D721Med (cell line): ENCODE measurements around the gene UNG.

Experiments used
- DNase-seq: peaks from one replicate; pipeline ENCODE4 v3.0.0; 2011; ENCODE audit warnings: low spot score; ENCODE audit not compliant: insufficient read length
- FAIRE-seq: peaks from 2 replicates; lab custom pipeline; 2011; peaks lifted over from hg19 to GRCh38; lab: Jason Lieb, UNC
- TF ChIP-seq, protein P1 (sequence below): IDR thresholded peaks from 2 replicates; pipeline ENCODE4 v1.5.1; 2012; ENCODE audit warnings: mild to moderate bottlenecking, control low read depth; ENCODE audit not compliant: insufficient read depth; ENCODE audit errors: missing control alignments

UNG gene

DNA sequence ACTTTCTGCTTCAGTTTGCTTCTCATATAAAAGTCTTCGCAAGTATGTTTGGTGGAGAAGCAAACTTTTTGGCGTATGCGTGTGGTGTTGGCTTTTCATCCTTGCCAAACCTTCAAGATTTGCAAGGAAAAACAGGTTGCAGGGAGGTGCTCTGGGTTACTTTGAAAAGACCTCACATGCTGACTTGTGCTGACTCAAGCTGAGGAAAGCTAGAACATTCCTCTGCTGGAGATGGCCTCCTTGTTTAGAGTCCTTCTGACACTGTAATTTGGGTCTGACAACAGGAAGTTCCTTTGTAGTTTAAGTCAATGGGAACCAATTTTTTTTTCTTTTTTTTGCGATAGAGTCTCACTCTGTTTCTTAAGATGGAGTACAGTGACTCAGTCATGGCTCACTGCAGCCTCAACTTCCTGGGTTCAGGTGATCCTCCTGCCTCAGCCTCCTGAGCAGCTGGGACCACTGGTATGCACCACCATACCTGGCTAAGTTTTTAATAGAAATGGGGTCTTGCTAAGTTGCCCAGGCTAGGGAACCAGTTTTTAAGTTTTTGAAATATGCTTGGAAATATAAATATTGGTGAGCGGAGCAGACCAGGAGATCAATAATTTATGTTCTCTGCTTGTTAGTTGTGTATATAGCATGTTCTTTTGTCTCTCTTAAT lies 16.4 kb downstream of the UNG start:
- no peak for FAIRE-seq

DNA sequence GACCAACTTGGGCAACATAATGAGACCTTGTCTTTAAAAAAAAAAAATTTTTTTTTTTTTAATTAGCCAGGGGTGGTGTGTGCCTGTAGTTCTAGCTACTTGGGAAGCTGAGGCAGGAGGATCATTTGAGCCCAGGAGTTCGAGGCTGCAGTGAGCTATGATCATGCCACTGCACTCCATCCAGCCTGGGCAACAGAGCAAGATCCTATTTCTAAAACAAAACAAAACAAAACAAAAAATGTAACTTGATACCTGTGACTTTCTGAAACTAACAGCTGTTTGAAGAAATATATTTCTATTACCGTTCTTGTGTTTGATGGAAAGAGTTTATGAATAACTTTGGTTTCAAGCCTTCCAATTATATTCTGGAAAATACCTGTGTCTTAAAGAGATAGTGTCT lies 17.2 kb downstream of the UNG start:
- TF ChIP-seq, protein P1, sequence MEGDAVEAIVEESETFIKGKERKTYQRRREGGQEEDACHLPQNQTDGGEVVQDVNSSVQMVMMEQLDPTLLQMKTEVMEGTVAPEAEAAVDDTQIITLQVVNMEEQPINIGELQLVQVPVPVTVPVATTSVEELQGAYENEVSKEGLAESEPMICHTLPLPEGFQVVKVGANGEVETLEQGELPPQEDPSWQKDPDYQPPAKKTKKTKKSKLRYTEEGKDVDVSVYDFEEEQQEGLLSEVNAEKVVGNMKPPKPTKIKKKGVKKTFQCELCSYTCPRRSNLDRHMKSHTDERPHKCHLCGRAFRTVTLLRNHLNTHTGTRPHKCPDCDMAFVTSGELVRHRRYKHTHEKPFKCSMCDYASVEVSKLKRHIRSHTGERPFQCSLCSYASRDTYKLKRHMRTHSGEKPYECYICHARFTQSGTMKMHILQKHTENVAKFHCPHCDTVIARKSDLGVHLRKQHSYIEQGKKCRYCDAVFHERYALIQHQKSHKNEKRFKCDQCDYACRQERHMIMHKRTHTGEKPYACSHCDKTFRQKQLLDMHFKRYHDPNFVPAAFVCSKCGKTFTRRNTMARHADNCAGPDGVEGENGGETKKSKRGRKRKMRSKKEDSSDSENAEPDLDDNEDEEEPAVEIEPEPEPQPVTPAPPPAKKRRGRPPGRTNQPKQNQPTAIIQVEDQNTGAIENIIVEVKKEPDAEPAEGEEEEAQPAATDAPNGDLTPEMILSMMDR: no peak
- DNase-seq: no peak
- FAIRE-seq: no peak

More for the DNA sequence above, 16.4 kb downstream of the UNG start:
- no peak for DNase-seq
- TF ChIP-seq, protein P1: no peak

DNA sequence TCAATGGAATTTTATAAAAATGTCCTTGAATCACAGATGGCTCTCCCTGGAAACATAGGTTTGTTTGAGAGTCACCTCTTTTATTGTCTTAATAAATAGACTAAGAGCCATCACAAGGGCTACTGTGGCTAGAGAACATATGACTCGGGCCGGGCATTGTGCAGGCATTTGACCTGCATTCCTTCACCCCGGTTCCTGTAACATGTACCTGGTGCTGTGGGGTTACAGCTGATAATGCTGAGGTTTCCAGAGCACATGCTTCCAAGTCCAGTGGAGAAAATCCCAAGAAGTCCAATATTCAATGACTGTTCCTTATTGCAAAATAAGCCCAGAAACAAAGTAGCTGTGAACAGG lies 18.0 kb downstream of the UNG start:
- DNase-seq: no peak
- FAIRE-seq: no peak
- TF ChIP-seq, protein P1: no peak

DNA sequence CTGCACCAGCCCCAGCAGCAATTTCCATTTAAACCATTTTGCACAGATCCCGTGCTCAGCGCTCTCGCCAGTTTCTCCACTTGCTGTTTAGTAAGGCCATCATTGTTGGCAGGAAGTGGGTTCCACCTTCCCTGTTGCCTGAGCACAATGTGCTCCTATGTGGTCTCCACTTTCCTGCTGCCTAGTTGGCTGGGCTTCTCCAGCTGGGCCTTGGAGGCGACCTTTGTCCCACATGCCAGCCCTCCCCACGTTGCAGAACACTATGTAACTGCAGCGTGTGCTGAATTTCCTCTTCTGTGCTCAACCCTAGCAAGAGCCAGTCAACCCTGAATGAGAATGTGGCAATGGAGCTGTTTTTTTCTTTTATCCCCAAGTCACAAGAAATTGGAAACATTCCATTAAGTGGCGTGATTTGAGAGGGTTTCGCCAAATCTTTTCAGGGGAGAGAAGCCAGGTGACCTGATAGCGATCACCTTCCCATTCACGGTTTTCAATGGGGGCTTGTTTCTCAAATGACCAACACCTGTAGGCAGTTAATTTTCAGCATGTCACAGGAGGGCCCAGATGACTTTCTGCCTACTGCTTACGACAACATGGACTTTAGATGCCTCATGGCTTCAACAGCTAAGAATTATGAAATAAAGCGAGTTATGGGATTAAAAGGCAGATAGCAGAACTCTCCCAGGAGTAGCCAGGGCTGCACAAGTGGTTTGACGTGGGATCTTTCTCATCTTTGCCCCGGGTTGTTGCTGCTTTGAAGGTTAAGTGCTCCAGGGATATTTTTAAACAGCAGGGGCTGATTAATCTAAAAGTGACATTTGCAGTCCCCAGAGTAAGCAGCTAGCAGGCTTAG lies 18.6 kb downstream of the UNG start, which contains the start of gene ACACB:
Gene ACACB (plus strand): TSS at position 830 of the 853 bp plus-strand sequence. CDS start 22,819 bp downstream, outside the sequence.
- FAIRE-seq: no peak
- TF ChIP-seq, protein P1: no peak

DNA sequence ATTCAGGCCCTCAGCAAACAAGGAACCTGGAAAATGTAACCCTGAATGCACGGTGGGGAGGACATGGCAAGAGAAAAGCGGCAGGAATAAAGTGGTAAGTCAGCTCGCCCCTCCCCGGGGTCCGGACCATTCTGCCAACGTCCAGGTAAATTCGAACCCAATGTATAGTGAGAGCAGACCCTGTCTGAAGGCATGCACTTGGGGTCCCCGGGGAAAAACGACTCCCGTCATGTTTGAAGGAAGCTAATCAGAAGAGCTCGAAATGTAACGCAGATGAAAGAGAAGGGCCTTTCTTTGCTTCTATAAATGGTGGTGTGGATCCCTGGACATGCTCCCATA lies 19.2 kb downstream of the UNG start:
- DNase-seq: no peak
- TF ChIP-seq, protein P1: no peak
- FAIRE-seq: no peak

More for the DNA sequence above, 18.6 kb downstream of the UNG start, which contains the start of gene ACACB:
- DNase-seq: no peak

DNA sequence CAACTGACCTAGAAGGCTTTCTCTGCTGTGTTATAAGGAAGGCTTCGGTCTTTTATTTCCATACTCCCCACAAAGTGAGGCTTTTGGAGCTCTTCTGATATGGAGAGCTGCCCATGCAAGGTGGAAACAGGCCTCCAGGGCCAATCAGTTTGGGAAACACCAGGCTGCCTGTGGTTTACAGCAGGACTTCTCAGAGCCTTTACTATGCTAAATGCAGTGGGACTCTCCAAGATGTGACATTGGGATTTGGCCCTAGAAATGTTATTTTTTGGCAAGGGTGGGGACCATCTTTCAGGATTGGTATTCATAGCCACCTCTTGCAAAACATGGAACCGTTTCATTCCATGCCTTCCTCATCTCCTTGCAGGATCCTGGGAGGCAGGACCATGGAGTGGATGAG lies 22.7 kb downstream of the UNG start:
- TF ChIP-seq, protein P1: no peak
- FAIRE-seq (no peak), DNase-seq (no peak)
